SK-N-SH (cell line): Measurements from ENCODE around the gene SNRNP70. TPM values are rescaled to one million over a fixed set of nuclear protein-coding genes. Genes with fewer than 3 reads are reported as not detected.

Experiments used
- CTCF ChIA-PET: fragments of 300-600, 350-600 bp; formaldehyde crosslinking; extraction: SDS; loops from one replicate; lab custom pipeline; 2021; lab: Yijun Ruan, JAX
- POLR2A ChIA-PET: fragments of 350-600 bp; sonication (Branson Sonifier 250); formaldehyde crosslinking; extraction: SDS; loops from one replicate; lab custom pipeline; 2020; ENCODE audit warnings: antibody characterized with exemption, inconsistent platforms; lab: Yijun Ruan, JAX
- DNase-seq: peaks from one replicate; pipeline ENCODE4 v3.0.0; 2012
- H2AFZ ChIP-seq: fragments of 200-600 bp; sonication (generic); 2 replicates; pipeline ENCODE4 v1.8.1; 2016; ENCODE audit warnings: antibody characterized with exemption, mild to moderate bottlenecking, low read depth
- H3F3A ChIP-seq: fragments of 200-600 bp; sonication (generic); replicated peaks from 2 replicates; pipeline ENCODE3; 2016; ENCODE audit warnings: antibody characterized with exemption, mild to moderate bottlenecking; ENCODE audit not compliant: insufficient read depth
- H3K27ac ChIP-seq, 2 experiments: fragments of 200-500 bp in 1 of 2; fragments of 200-600 bp in 1 of 2; sonication (Bioruptor generic) in 1 of 2; sonication (generic), shearing (Covaris generic) in 1 of 2; 2 replicates each; pipeline versions ENCODE4 v1.5.1 to v1.6.1; 2014 to 2016; ENCODE audit warnings: low read depth in 2 of 2, inconsistent platforms in 1 of 2, low read length in 1 of 2, mild to moderate bottlenecking in 1 of 2, mixed read lengths in 1 of 2
- H3K27me3 ChIP-seq: fragments of 200-600 bp; sonication (generic), shearing (Covaris generic); 2 replicates; pipeline ENCODE4 v1.6.1; 2016; ENCODE audit warnings: mixed run types; ENCODE audit not compliant: insufficient read depth
- H3K36me3 ChIP-seq, 2 experiments: fragments of 200-500 bp in 1 of 2; fragments of 200-600 bp in 1 of 2; sonication (Bioruptor generic) in 1 of 2; sonication (generic) in 1 of 2; replicated peaks in 1 of 2; 2 replicates each; pipeline versions ENCODE3 to v1.5.1; 2014 to 2016; ENCODE audit warnings: low read length in 1 of 2, mild to moderate bottlenecking in 1 of 2; ENCODE audit not compliant: insufficient read depth in 2 of 2, control insufficient read depth in 1 of 2
- H3K4me1 ChIP-seq, 2 experiments: fragments of 200-500 bp in 1 of 2; fragments of 200-600 bp in 1 of 2; sonication (Bioruptor generic) in 1 of 2; sonication (generic), shearing (Covaris generic) in 1 of 2; 2 replicates each; pipeline versions ENCODE4 v1.5.1 to v1.6.1; 2014 to 2016; ENCODE audit warnings: low read depth in 1 of 2, low read length in 1 of 2, mixed run types in 1 of 2; ENCODE audit not compliant: insufficient read depth in 2 of 2, control insufficient read depth in 1 of 2
- H3K4me2 ChIP-seq: fragments of 200-600 bp; sonication (generic), shearing (Covaris generic); 2 replicates; pipeline ENCODE4 v1.6.1; 2017; ENCODE audit warnings: mixed run types
- H3K4me3 ChIP-seq, 2 experiments: fragments of 200-500 bp in 1 of 2; fragments of 200-600 bp in 1 of 2; sonication (Bioruptor generic) in 1 of 2; sonication (generic), shearing (Covaris generic) in 1 of 2; 2 replicates each; pipeline versions ENCODE4 v1.5.1 to v1.8.1; 2014 to 2016; ENCODE audit warnings: low read depth in 2 of 2, inconsistent platforms in 1 of 2, low read length in 1 of 2, mild to moderate bottlenecking in 1 of 2, mixed read lengths in 1 of 2, moderate library complexity in 1 of 2
- H3K79me2 ChIP-seq: fragments of 200-600 bp; sonication (generic); 2 replicates; pipeline ENCODE4 v1.8.1; 2017; ENCODE audit warnings: mild to moderate bottlenecking; ENCODE audit not compliant: insufficient read depth
- H3K9ac ChIP-seq: fragments of 200-600 bp; sonication (generic); 2 replicates; pipeline ENCODE4 v1.6.1; 2017; ENCODE audit warnings: mixed run types
- H3K9me2 ChIP-seq: fragments of 200-600 bp; sonication (generic); 2 replicates; pipeline ENCODE4 v1.6.1; 2017; ENCODE audit warnings: mixed run types
- H3K9me3 ChIP-seq: fragments of 200-600 bp; sonication (generic); 2 replicates; pipeline ENCODE4 v1.6.1; 2017; ENCODE audit warnings: mixed run types, mild to moderate bottlenecking, moderate library complexity
- H4K20me1 ChIP-seq: fragments of 200-600 bp; sonication (generic); 2 replicates; pipeline ENCODE4 v1.6.1; 2017; ENCODE audit warnings: mild to moderate bottlenecking, mixed run types; ENCODE audit not compliant: insufficient read depth
- CHD2 ChIP-seq: fragments of 150-350 bp; IDR thresholded peaks from 2 replicates; pipeline ENCODE4 v1.6.1; 2018; ENCODE audit warnings: low read length; ENCODE audit not compliant: partially characterized antibody
- CTCF ChIP-seq: fragments of 200-600 bp; sonication (generic); IDR thresholded peaks from 2 replicates; pipeline ENCODE4 v1.6.1; 2017; ENCODE audit warnings: antibody characterized with exemption, mild to moderate bottlenecking, moderate library complexity
- ELF1 ChIP-seq: IDR thresholded peaks from 2 replicates; pipeline ENCODE4 v1.4.0; 2012
- EZH2phosphoT487 ChIP-seq: fragments of 200-600 bp; sonication (generic); IDR thresholded peaks from 2 replicates; pipeline ENCODE4 v1.6.1; 2017; ENCODE audit warnings: low read depth, mixed run types, mild to moderate bottlenecking, antibody characterized with exemption, moderate library complexity, borderline replicate concordance
- FOSL2 ChIP-seq: IDR thresholded peaks from 2 replicates; pipeline ENCODE4 v1.4.0; 2012; ENCODE audit warnings: low read depth, mild to moderate bottlenecking, moderate library complexity, borderline replicate concordance
- FOXJ3 ChIP-seq: sonication (generic); formaldehyde crosslinking; IDR thresholded peaks from 2 replicates; pipeline ENCODE4 v1.5.1; 2020; ENCODE audit warnings: mild to moderate bottlenecking, missing genetic modification reagents
- FOXM1 ChIP-seq: IDR thresholded peaks from 2 replicates; pipeline ENCODE4 v1.4.0; 2012; ENCODE audit warnings: low read depth, mild to moderate bottlenecking
- GATA2 ChIP-seq: sonication (generic); formaldehyde crosslinking; IDR thresholded peaks from 2 replicates; pipeline ENCODE4 v1.5.0; 2020; ENCODE audit warnings: mild to moderate bottlenecking, missing genetic modification reagents
- MAX ChIP-seq: IDR thresholded peaks from 2 replicates; pipeline ENCODE4 v1.4.0; 2012; ENCODE audit warnings: low read depth
- MEF2A ChIP-seq: IDR thresholded peaks from 2 replicates; pipeline ENCODE4 v1.4.0; 2012; ENCODE audit warnings: low read depth, borderline replicate concordance
- MXI1 ChIP-seq: IDR thresholded peaks from 2 replicates; pipeline ENCODE4 v1.6.1; 2012; ENCODE audit warnings: mild to moderate bottlenecking, low read depth, low read length, improper control_type of control experiment
- NRF1 ChIP-seq: IDR thresholded peaks from 2 replicates; pipeline ENCODE4 v1.6.1; 2012; ENCODE audit warnings: low read depth, mild to moderate bottlenecking, low read length
- PBX3 ChIP-seq: IDR thresholded peaks from 2 replicates; pipeline ENCODE4; 2012
- POLR2AphosphoS5 ChIP-seq: IDR thresholded peaks from 2 replicates; pipeline ENCODE4 v1.6.1; 2012; ENCODE audit warnings: low read depth, low read length
- RAD21 ChIP-seq: IDR thresholded peaks from 2 replicates; pipeline ENCODE4 v1.6.1; 2012; ENCODE audit warnings: mild to moderate bottlenecking, low read length
- REST ChIP-seq: IDR thresholded peaks from 2 replicates; pipeline ENCODE4 v1.6.1; 2012; ENCODE audit warnings: mild to moderate bottlenecking, low read depth, low read length, moderate library complexity
- RXRA ChIP-seq: IDR thresholded peaks from 2 replicates; pipeline ENCODE4 v1.4.0; 2012; ENCODE audit warnings: low read depth, mild to moderate bottlenecking, borderline replicate concordance
- SIN3A ChIP-seq: IDR thresholded peaks from 2 replicates; pipeline ENCODE4 v1.6.1; 2012; ENCODE audit warnings: low read depth, mild to moderate bottlenecking, low read length, moderate library complexity, borderline replicate concordance
- TAF1 ChIP-seq: IDR thresholded peaks from 2 replicates; pipeline ENCODE4 v1.6.1; 2012; ENCODE audit warnings: low read depth, mild to moderate bottlenecking, low read length, moderate library complexity, borderline replicate concordance
- TEAD4 ChIP-seq: IDR thresholded peaks from 2 replicates; pipeline ENCODE4 v1.4.0; 2012; ENCODE audit warnings: mild to moderate bottlenecking, borderline replicate concordance; ENCODE audit not compliant: insufficient read depth
- YY1 ChIP-seq: IDR thresholded peaks from 2 replicates; pipeline ENCODE4 v1.4.0; 2012; ENCODE audit warnings: low read depth, mild to moderate bottlenecking
- ZBTB33 ChIP-seq: IDR thresholded peaks from 2 replicates; pipeline ENCODE4 v1.4.0; 2012; ENCODE audit warnings: low read depth, borderline replicate concordance
- WGBS: methylation state at CpG from one replicate; pipeline ENCODE4 v1.1.6; 2017; ENCODE audit warnings: low lambda C conversion rate; 5-methylcytosine and 5-hydroxymethylcytosine counted together
- polyA plus RNA-seq, 3 experiments: library from polyadenylated mRNA; depleted of rRNA; stranded (reverse); fragments of >200 nt; gene quantifications; 2 replicates each; pipeline ENCODE4 v1.2.3, GENCODE V29; 2012

Gene SNRNP70
- polyA plus RNA-seq, 1 of the 3 experiments (the other 2 are of a cell fraction) = 359 TPM

- Histone ChIP-seq H3K4me2 (peak overlapping the region; percentile 70), H2AFZ (peak overlapping the region; percentile 92), H3K27me3 (no peaks in the 10 kb centered on the region), H3K4me1 (peaks cover 10 to 11% of the 10 kb centered on the region in 2 experiments; a peak in 2 of 4 replicates), H3K36me3 (no peaks in the 10 kb centered on the region), H3F3A (no peaks in the 10 kb centered on the region), H4K20me1 (no peaks in the 10 kb centered on the region), H3K4me3 (peak overlapping the region; percentile 36 to 47; a peak in 3 of 4 replicates), H3K9me3 (no peaks in the 10 kb centered on the region), H3K9me2 (no peaks in the 10 kb centered on the region), H3K27ac (peak overlapping the region; percentile 30 to 73; a peak in 3 of 4 replicates), H3K79me2 (no peaks in the 10 kb centered on the region), H3K9ac (no peak overlapping the region)
- ChIA-PET CTCF (interaction anchor here (0.6 to 2.9 kb wide), 11 partner anchors 10 to 71 kb away, joined by 3 to 11 read pairs (median 5); partner anchors contain the start of gene HRC), POLR2A (interaction anchor here (0.7 to 2.0 kb wide), 7 partner anchors 11 to 325 kb away, joined by 3 to 10 read pairs (median 3); partner anchors contain the start of genes ALDH16A1 and LIN7B)
- DNase-seq = peak; percentile 99
- WGBS = 20% methylated on average over 20 of the region's 63 CpGs
- TF ChIP-seq MXI1 (peak; percentile 67), MEF2A (no peak), RAD21 (peak; percentile 22; the same call in 1 of the 2 replicates), TAF1 (no peak), POLR2AphosphoS5 (no peak), FOXM1 (no peak), FOSL2 (no peak), MAX (peak; percentile 100), CTCF (peak; percentile 13; the same call in 1 of the 2 replicates), SIN3A (peak; percentile 84), EZH2phosphoT487 (no peak), ELF1 (no peak), CHD2 (peak; percentile 23), RXRA (no peak), GATA2 (no peak), YY1 (no peak), TEAD4 (no peak), REST (peak; percentile 68), FOXJ3 (CRISPR knock-in tag) (no peak), ZBTB33 (no peak), NRF1 (peak; percentile 91), PBX3 (0 out of 2 replicates have a peak, but pooled peaks have one; percentile 23)
Observed at GRCh38 chr19:49127674-49128544, 42.7 kb downstream of the SNRNP70 start.
